H1 (cell line): ENCODE measurements around the gene OLAH. TPM values are rescaled to one million over a fixed set of nuclear protein-coding genes. Genes with fewer than 3 reads are reported as not detected.

ENCODE experiments used
- ATF3 ChIP-seq: IDR thresholded peaks from 2 replicates; pipeline ENCODE4 v1.6.1; 2011; ENCODE audit warnings: low read depth, mild to moderate bottlenecking, low read length; ENCODE audit not compliant: insufficient read depth
- BCL11A ChIP-seq, 2 experiments: IDR thresholded peaks; one replicate each; pipeline ENCODE4 v1.6.1; 2011; ENCODE audit warnings: low read depth in 2 of 2, low read length in 2 of 2, mild to moderate bottlenecking in 2 of 2
- CHD7 ChIP-seq: fragments of 300-600 bp; sonication (generic); IDR thresholded peaks from 2 replicates; pipeline ENCODE4 v1.7.1; 2012; ENCODE audit warnings: low read length, moderate library complexity, mild to moderate bottlenecking, inconsistent platforms; ENCODE audit not compliant: insufficient replicate concordance
- E2F6 ChIP-seq: IDR thresholded peaks from 2 replicates; pipeline ENCODE4 v1.6.1; 2012; ENCODE audit warnings: inconsistent platforms
- EP300 ChIP-seq, 2 experiments: IDR thresholded peaks; 1 replicate in 1 of 2; 2 replicates in 1 of 2; pipeline ENCODE4 v1.6.1; 2011 to 2012; ENCODE audit warnings: low read depth in 2 of 2, low read length in 2 of 2, mild to moderate bottlenecking in 2 of 2, borderline replicate concordance in 1 of 2, inconsistent platforms in 1 of 2, moderate library complexity in 1 of 2
- MAX ChIP-seq: IDR thresholded peaks from 2 replicates; pipeline ENCODE4 v1.6.1; 2012; ENCODE audit warnings: inconsistent platforms
- RAD21 ChIP-seq, 2 experiments: IDR thresholded peaks in 1 of 2; conservative IDR thresholded peaks in 1 of 2; 2 replicates each; pipeline ENCODE4 v1.6.1; 2011; ENCODE audit warnings: low read depth in 2 of 2, low read length in 2 of 2, improper control_type of control experiment in 1 of 2, inconsistent platforms in 1 of 2, mild to moderate bottlenecking in 1 of 2, moderate library complexity in 1 of 2
- SP4 ChIP-seq: IDR thresholded peaks from 2 replicates; pipeline ENCODE4 v1.6.1; 2012; ENCODE audit warnings: low read length, inconsistent platforms
- polyA plus RNA-seq, 7 experiments: library from polyadenylated mRNA; depleted of rRNA in 3 of 7; stranded (reverse) in 5 of 7; unstranded in 2 of 7; fragments of >200 nt in 5 of 7; fragments of 200-250 nt in 2 of 7; gene quantifications; 1 replicate in 5 of 7; 2 replicates in 1 of 7; 4 replicates in 1 of 7; pipeline versions ENCODE4 v1.2.1 to v1.2.3, GENCODE V29; 2011 to 2013; ENCODE audit warnings: missing spikeins in 2 of 7, mixed read lengths in 2 of 7
- total RNA-seq: library from RNA; stranded (reverse); fragmentation: NEBNext Ultra II Directional; extraction: Animal tissue kit (Norgen Biotek cat#: 25700); gene quantifications from 2 replicates; pipeline ENCODE4 v1.2.1, GENCODE V29; 2021

Gene OLAH
- total and polyA plus RNA-seq, 2 of the 8 experiments (the other 6 are each of a cell fraction or from before 2014, with no cell fraction given): not detected

DNA sequence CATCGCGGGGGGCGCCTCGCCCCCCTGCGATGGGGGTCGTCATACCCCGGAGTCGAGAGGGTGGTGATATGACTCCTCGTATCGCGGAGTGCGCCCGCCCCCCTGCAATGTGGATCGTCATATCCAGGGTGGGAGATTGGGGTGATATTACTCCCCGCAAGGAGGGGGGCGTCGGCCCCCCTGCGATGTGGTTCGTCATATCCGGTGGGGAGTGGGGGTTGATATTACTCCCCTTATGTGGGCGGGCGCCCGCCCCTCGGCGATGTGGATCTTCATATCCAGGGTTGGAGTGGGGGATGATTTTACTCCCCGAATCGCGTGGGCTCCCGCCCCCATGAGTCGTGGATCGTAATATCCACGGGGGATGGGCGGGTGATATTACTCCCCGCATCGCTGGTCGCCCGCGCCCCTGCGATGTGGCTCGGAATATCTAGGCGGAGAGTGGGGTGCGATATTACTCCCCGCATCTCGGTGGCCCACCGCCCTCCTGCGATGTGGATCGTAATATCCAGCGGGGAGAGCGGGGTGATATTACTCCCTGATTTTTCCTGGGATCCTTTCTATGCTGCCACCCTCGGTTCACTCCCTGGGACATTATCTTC, 47.7 kb upstream of the OLAH start (continued):
- TF ChIP-seq CHD7 (no peak), E2F6 (no peak), BCL11A (IDR thresholded peaks at IDR 0.05; ENCODE audit: low read depth in 2 of 2, low read length in 2 of 2) (no peak), ATF3 (no peak), RAD21 (IDR thresholded peaks at IDR 0.05 in 1 of 2, conservative IDR thresholded peaks at IDR 0.05 in 1 of 2; ENCODE audit: low read depth in 2 of 2, low read length in 2 of 2) (no peak), EP300 (IDR thresholded peaks at IDR 0.05; ENCODE audit: borderline replicate concordance in 1 of 2, low read depth in 2 of 2, low read length in 2 of 2) (no peak), MAX (no peak), SP4 (no peak)
